Liver (tissue), 3 donors: ENCODE measurements around the gene PCDHB15.
A peak's percentile ranks its signal among the peaks of the same experiment; 100 is the strongest.

Experiments
- FOXA1 ChIP-seq: IDR thresholded peaks from 2 replicates; pipeline ENCODE4 v1.6.1; 2016; ENCODE audit warnings: antibody characterized with exemption
- GABPA ChIP-seq, 2 donors: IDR thresholded peaks in 1 of 2; conservative IDR thresholded peaks in 1 of 2; 2 replicates each; pipeline ENCODE4 v1.6.1; 2016; ENCODE audit warnings: antibody characterized with exemption in 2 of 2, mild to moderate bottlenecking in 1 of 2, moderate library complexity in 1 of 2
- JUND ChIP-seq, 2 donors: IDR thresholded peaks; 2 replicates each; pipeline ENCODE4 v1.6.1; 2016; ENCODE audit warnings: antibody characterized with exemption in 2 of 2
- RAD21 ChIP-seq, 2 donors: IDR thresholded peaks; 2 replicates each; pipeline ENCODE4 v1.6.1; 2016; ENCODE audit warnings: antibody characterized with exemption in 2 of 2, mild to moderate bottlenecking in 2 of 2
- TF ChIP-seq, protein P1 (sequence below): fragments of 150-350 bp; IDR thresholded peaks from 2 replicates; pipeline ENCODE4 v1.5.1; 2017; ENCODE audit warnings: improper control_type of control experiment, low read depth, low read length; ENCODE audit not compliant: missing input control
- TF ChIP-seq, protein P2 (sequence below): IDR thresholded peaks from 2 replicates; pipeline ENCODE4 v1.6.1; 2016; ENCODE audit warnings: antibody characterized with exemption
- donor health status: healthy.
- donor health status: healthy.

DNA sequence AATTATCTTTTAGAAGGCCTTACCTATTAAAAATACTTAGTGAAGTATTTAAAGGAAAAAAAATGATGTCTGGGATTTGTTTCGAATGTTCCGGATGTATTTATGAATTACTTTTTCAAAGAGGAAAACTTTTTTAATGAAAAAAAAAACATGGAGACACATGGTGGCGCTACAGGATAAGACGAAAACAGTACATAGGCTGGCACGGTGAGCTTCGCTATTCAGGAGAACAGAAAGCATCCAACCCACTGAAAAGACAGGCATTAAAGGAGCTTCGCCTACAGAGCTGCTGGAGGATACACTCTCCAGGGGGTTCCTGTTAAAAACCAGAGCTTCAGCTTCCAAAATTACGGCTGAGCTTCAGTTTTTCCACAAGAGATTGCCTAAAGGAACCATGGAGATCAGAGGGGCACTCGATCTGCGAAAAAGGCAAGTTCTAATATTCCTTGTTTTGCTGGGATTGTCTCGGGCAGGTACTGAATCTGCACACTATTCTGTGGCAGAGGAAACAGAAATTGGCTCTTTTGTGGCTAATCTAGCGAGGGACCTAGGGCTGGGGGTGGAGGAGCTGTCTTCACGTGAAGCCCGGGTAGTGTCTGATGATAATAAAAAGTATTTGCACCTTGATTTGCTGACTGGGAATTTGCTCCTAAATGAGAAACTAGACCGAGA is 21.9 kb upstream of the PCDHB15 start, which contains the start of gene PCDHB14:
- TF ChIP-seq RAD21 (IDR thresholded peaks at IDR 0.05), result peak; percentile 27 to 42
- TF ChIP-seq, protein P1, sequence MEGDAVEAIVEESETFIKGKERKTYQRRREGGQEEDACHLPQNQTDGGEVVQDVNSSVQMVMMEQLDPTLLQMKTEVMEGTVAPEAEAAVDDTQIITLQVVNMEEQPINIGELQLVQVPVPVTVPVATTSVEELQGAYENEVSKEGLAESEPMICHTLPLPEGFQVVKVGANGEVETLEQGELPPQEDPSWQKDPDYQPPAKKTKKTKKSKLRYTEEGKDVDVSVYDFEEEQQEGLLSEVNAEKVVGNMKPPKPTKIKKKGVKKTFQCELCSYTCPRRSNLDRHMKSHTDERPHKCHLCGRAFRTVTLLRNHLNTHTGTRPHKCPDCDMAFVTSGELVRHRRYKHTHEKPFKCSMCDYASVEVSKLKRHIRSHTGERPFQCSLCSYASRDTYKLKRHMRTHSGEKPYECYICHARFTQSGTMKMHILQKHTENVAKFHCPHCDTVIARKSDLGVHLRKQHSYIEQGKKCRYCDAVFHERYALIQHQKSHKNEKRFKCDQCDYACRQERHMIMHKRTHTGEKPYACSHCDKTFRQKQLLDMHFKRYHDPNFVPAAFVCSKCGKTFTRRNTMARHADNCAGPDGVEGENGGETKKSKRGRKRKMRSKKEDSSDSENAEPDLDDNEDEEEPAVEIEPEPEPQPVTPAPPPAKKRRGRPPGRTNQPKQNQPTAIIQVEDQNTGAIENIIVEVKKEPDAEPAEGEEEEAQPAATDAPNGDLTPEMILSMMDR, result no peak
- no peak for TF ChIP-seq FOXA1
- TF ChIP-seq, protein P2, sequence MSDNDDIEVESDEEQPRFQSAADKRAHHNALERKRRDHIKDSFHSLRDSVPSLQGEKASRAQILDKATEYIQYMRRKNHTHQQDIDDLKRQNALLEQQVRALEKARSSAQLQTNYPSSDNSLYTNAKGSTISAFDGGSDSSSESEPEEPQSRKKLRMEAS, result no peak
- TF ChIP-seq JUND (IDR thresholded peaks at IDR 0.05), result no peak
- no peak for TF ChIP-seq GABPA (IDR thresholded peaks at IDR 0.05 in 1 of 2, conservative IDR thresholded peaks at IDR 0.05 in 1 of 2)
